ENCODE results near the gene RMI1. TPM values are rescaled to one million over a fixed set of nuclear protein-coding genes. Genes with fewer than 3 reads are reported as not detected.

The RMI1 gene
- total and polyA plus RNA-seq, 2 of the 8 experiments (the other 6 are each of a cell fraction or from before 2014, with no cell fraction given) = 3.0 to 34.1 TPM

- TF ChIP-seq TAF7 (optimal IDR thresholded peaks at IDR 0.05; ENCODE audit: borderline replicate concordance, low read depth, low read length) (no peak), SP4 (IDR thresholded peaks at IDR 0.05; ENCODE audit: low read length) (no peak), RBBP5 (IDR thresholded peaks at IDR 0.05; ENCODE audit: borderline replicate concordance, low read depth, low read length) (no peak), ZNF274 (IDR thresholded peaks at IDR 0.05; ENCODE audit: borderline replicate concordance, extremely low read depth, low read length) (no peak), SIX5 (IDR thresholded peaks at IDR 0.05; ENCODE audit: low read depth, low read length) (no peak), MAX (IDR thresholded peaks at IDR 0.05) (no peak), JUN (IDR thresholded peaks at IDR 0.05; ENCODE audit: low read depth, low read length) (no peak)
Observed at GRCh38 chr9:83972286-83972685, 8.3 kb upstream of the RMI1 start (continued).
